IMR-90 (cell line): ENCODE results near the gene PEX6. TPM values are rescaled to one million over a fixed set of nuclear protein-coding genes. Genes with fewer than 3 reads are reported as not detected.

ENCODE experiments used
- ATAC-seq: fragments of 200-7000 bp; cut with Tn5 transposase; 2 replicates; pipeline ENCODE4 v1.9.1; 2020; ENCODE audit warnings: low read depth, mild to moderate bottlenecking, moderate library complexity
- BruUV-seq: library from RNA; stranded (reverse); fragments of 400-500 nt; replicated peaks from 2 replicates; lab custom pipeline; 2021; lab: Mats Ljungman, UMichigan
- CTCF ChIA-PET: fragments of 300-600 bp; formaldehyde crosslinking; extraction: SDS; loops from one replicate; lab custom pipeline; 2021; ENCODE audit warnings: antibody characterized with exemption; lab: Yijun Ruan, JAX
- POLR2A ChIA-PET: fragments of 300-600 bp; sonication (Branson Sonifier 250); formaldehyde crosslinking; loops from one replicate; lab custom pipeline; 2022; ENCODE audit warnings: antibody characterized with exemption; ENCODE audit not compliant: unreplicated experiment; lab: Charles Lee
- DNase-seq: peaks from one replicate; pipeline ENCODE4 v3.0.0; 2013
- H2AFZ ChIP-seq: replicated peaks from 2 replicates; pipeline ENCODE3; 2013; ENCODE audit warnings: low read length, mild to moderate bottlenecking; ENCODE audit not compliant: poor library complexity
- H2AK5ac ChIP-seq: 2 replicates; pipeline ENCODE4 v1.6.1; 2013; ENCODE audit warnings: low read depth, low read length, inconsistent platforms
- H2AK9ac ChIP-seq: replicated peaks from 2 replicates; pipeline ENCODE3; 2013; ENCODE audit warnings: mild to moderate bottlenecking, low read depth, low read length, moderate library complexity; ENCODE audit not compliant: poor library complexity
- H2BK120ac ChIP-seq: 2 replicates; pipeline ENCODE4 v1.6.1; 2013; ENCODE audit warnings: low read depth, low read length, inconsistent platforms
- H2BK15ac ChIP-seq: 3 replicates; pipeline ENCODE4 v1.6.1; 2013; ENCODE audit warnings: low read depth, low read length, inconsistent platforms
- H2BK20ac ChIP-seq: 2 replicates; pipeline ENCODE4 v1.6.1; 2013; ENCODE audit warnings: low read depth, mild to moderate bottlenecking, inconsistent platforms, low read length, moderate library complexity
- H2BK5ac ChIP-seq: 2 replicates; pipeline ENCODE4 v1.6.1; 2013; ENCODE audit warnings: mild to moderate bottlenecking, low read depth, low read length, inconsistent platforms; ENCODE audit not compliant: poor library complexity, severe bottlenecking
- H3K14ac ChIP-seq: replicated peaks from 2 replicates; pipeline ENCODE4 v1.6.1; 2013; ENCODE audit warnings: low read depth, low read length, inconsistent platforms
- H3K18ac ChIP-seq: 2 replicates; pipeline ENCODE4 v1.6.1; 2013; ENCODE audit warnings: low read depth, low read length, control low read depth
- H3K23ac ChIP-seq: 2 replicates; pipeline ENCODE4 v1.6.1; 2013; ENCODE audit warnings: low read depth, low read length, inconsistent platforms
- H3K27ac ChIP-seq: 2 replicates; pipeline ENCODE4 v1.5.1; 2013; ENCODE audit warnings: mild to moderate bottlenecking, control low read depth, low read length; ENCODE audit not compliant: insufficient read depth
- H3K27me3 ChIP-seq: 2 replicates; pipeline ENCODE4 v1.6.1; 2013; ENCODE audit warnings: low read length; ENCODE audit not compliant: control insufficient read depth, insufficient read depth
- H3K36me3 ChIP-seq: 2 replicates; pipeline ENCODE4 v1.6.1; 2013; ENCODE audit warnings: low read length, mixed read lengths; ENCODE audit not compliant: control insufficient read depth, insufficient read depth
- H3K4ac ChIP-seq: 2 replicates; pipeline ENCODE4 v1.6.1; 2013; ENCODE audit warnings: low read depth, low read length, inconsistent platforms
- H3K4me1 ChIP-seq: 2 replicates; pipeline ENCODE4 v1.6.1; 2013; ENCODE audit warnings: low read length, mixed read lengths; ENCODE audit not compliant: control insufficient read depth, insufficient read depth
- H3K4me2 ChIP-seq: 2 replicates; pipeline ENCODE4 v1.6.1; 2013; ENCODE audit warnings: low read depth, mild to moderate bottlenecking, control low read depth, low read length, moderate library complexity
- H3K4me3 ChIP-seq: 2 replicates; pipeline ENCODE4 v1.5.1; 2013; ENCODE audit warnings: low read depth, mild to moderate bottlenecking, control low read depth, low read length, moderate library complexity; ENCODE audit not compliant: insufficient read depth
- H3K56ac ChIP-seq: 2 replicates; pipeline ENCODE4 v1.6.1; 2013; ENCODE audit warnings: low read length, inconsistent platforms; ENCODE audit not compliant: insufficient read depth; ENCODE audit errors: extremely low read depth
- H3K79me1 ChIP-seq, 2 experiments: 2 replicates each; pipeline ENCODE4 v1.6.1; 2013; ENCODE audit warnings: low read length in 2 of 2, inconsistent platforms in 1 of 2, low read depth in 1 of 2
- H3K9ac ChIP-seq: 2 replicates; pipeline ENCODE4 v1.6.1; 2013; ENCODE audit warnings: low read depth, low read length, control low read depth
- H3K9me1 ChIP-seq: 2 replicates; pipeline ENCODE4 v1.6.1; 2013; ENCODE audit warnings: low read length, inconsistent platforms; ENCODE audit not compliant: insufficient read depth
- H3K9me3 ChIP-seq: 2 replicates; pipeline ENCODE4 v1.6.1; 2013; ENCODE audit warnings: low read length; ENCODE audit not compliant: control insufficient read depth, insufficient read depth
- H4K20me1 ChIP-seq: 2 replicates; pipeline ENCODE4 v1.6.1; 2013; ENCODE audit warnings: low read length, inconsistent platforms; ENCODE audit not compliant: insufficient read depth
- H4K5ac ChIP-seq: 2 replicates; pipeline ENCODE4 v1.6.1; 2013; ENCODE audit warnings: mild to moderate bottlenecking, low read depth, low read length, control low read depth
- H4K8ac ChIP-seq, 2 experiments: 2 replicates each; pipeline ENCODE4 v1.6.1; 2013; ENCODE audit warnings: low read depth in 2 of 2, low read length in 2 of 2, control low read depth in 1 of 2, inconsistent platforms in 1 of 2
- H4K91ac ChIP-seq: 2 replicates; pipeline ENCODE4 v1.6.1; 2013; ENCODE audit warnings: low read depth, low read length, inconsistent platforms; ENCODE audit not compliant: insufficient read depth
- BHLHE40 ChIP-seq: fragments of 150-350 bp; IDR thresholded peaks from 2 replicates; pipeline ENCODE4 v1.6.1; 2016; ENCODE audit warnings: mild to moderate bottlenecking, low read depth, low read length
- CEBPB ChIP-seq: IDR thresholded peaks from 2 replicates; pipeline ENCODE4 v1.6.1; 2012; ENCODE audit warnings: low read depth, low read length, improper control_type of control experiment
- CHD1 ChIP-seq: IDR thresholded peaks from 2 replicates; pipeline ENCODE4 v1.6.1; 2012; ENCODE audit warnings: low read depth, low read length, improper control_type of control experiment
- ELK1 ChIP-seq: fragments of 150-350 bp; IDR thresholded peaks from 2 replicates; pipeline ENCODE4 v1.6.1; 2016; ENCODE audit warnings: low read depth, mild to moderate bottlenecking, low read length, moderate library complexity, borderline replicate concordance
- FOS ChIP-seq: fragments of 150-350 bp; IDR thresholded peaks from 2 replicates; pipeline ENCODE4 v1.6.1; 2016; ENCODE audit warnings: low read depth, low read length
- MAZ ChIP-seq: IDR thresholded peaks from 2 replicates; pipeline ENCODE4 v1.6.1; 2012; ENCODE audit warnings: low read depth, mild to moderate bottlenecking, low read length, improper control_type of control experiment, moderate library complexity, borderline replicate concordance
- MXI1 ChIP-seq: IDR thresholded peaks from 2 replicates; pipeline ENCODE4 v1.6.1; 2012; ENCODE audit warnings: low read depth, mild to moderate bottlenecking, low read length, moderate library complexity, borderline replicate concordance
- NFE2L2 ChIP-seq: fragments of 150-350 bp; IDR thresholded peaks from 2 replicates; pipeline ENCODE4 v1.6.1; 2016; ENCODE audit warnings: low read depth, mild to moderate bottlenecking, low read length
- POLR2A ChIP-seq: IDR thresholded peaks from 2 replicates; pipeline ENCODE4 v1.6.1; 2012; ENCODE audit warnings: mild to moderate bottlenecking, low read depth, low read length
- RFX5 ChIP-seq: IDR thresholded peaks from 2 replicates; pipeline ENCODE4 v1.8.0; 2012; ENCODE audit warnings: low read depth, mild to moderate bottlenecking, low read length, moderate library complexity
- SMC3 ChIP-seq: fragments of 150-350 bp; IDR thresholded peaks from 2 replicates; pipeline ENCODE4 v1.6.1; 2016; ENCODE audit warnings: low read depth, mild to moderate bottlenecking, antibody characterized with exemption, low read length, moderate library complexity
- WGBS, 2 experiments: methylation state at CpG; one replicate each; pipeline versions ENCODE4 v1.1.5 to v1.1.7; 2013; ENCODE audit warnings: missing lambda C conversion rate in 2 of 2; ENCODE audit not compliant: insufficient read length in 1 of 2; ENCODE audit errors: extremely low coverage in 2 of 2; 5-methylcytosine and 5-hydroxymethylcytosine counted together
- dilution Hi-C: fragments of 300-500 bp; cut with HindIII; formaldehyde crosslinking; loops from one replicate; pipeline ENCODE4 v1.14.3; 2018; ENCODE audit warnings: low sequenced_read_pairs; ENCODE audit not compliant: unreplicated experiment
- in situ Hi-C: fragments of 300-500 bp; cut with MboI; formaldehyde crosslinking; loops from 3 replicates; pipeline ENCODE4 v1.14.3; 2019; ENCODE audit warnings: low sequenced_read_pairs, inconsistent platforms, mixed read lengths
- intact Hi-C: fragments of 100-400 bp; cut with micrococcal nuclease; formaldehyde crosslinking; loops from 2 replicates; pipeline ENCODE4 v1.10.0; 2022
- polyA plus RNA-seq, 3 experiments: library from polyadenylated mRNA; depleted of rRNA; stranded (reverse); fragments of >200 nt; gene quantifications; 2 replicates each; pipeline ENCODE4 v1.2.3, GENCODE V29; 2012; ENCODE audit warnings: low replicate concordance in 1 of 3
- total RNA-seq: library from RNA; depleted of rRNA; stranded (reverse); fragments of >200 nt; gene quantifications from 2 replicates; pipeline ENCODE4 v1.2.3, GENCODE V29; 2012

PEX6 gene
- total and polyA plus RNA-seq, 2 of the 4 experiments (the other 2 are of a cell fraction), result 10.4 to 10.6 TPM

- no peak for TF ChIP-seq MXI1
Measured at GRCh38 chr6:42984924-42985475, 6.0 kb upstream of the PEX6 start (continued).

- H3K4me2 ChIP-seq, result peak within 1 kb of the TSS; percentile 90
- intact Hi-C loops, result no loop called here
- CTCF ChIA-PET, result interaction anchor here (0.6 kb wide), 2 partner anchors 12 to 213 kb away, joined by 3 to 4 read pairs; no protein-coding TSS in a partner anchor
- H3K9me1 ChIP-seq, result peaks cover 31% of the 10 kb centered on the region
- H2AFZ ChIP-seq, result peak within 1 kb of the TSS; percentile 96
- H3K4me1 ChIP-seq, result peaks cover 8% of the 10 kb centered on the region
- H2BK5ac ChIP-seq, result peak within 1 kb of the TSS; percentile 91
- no peaks in the 10 kb centered on the region for H3K27me3 ChIP-seq
- H3K23ac ChIP-seq, result peak within 1 kb of the TSS; percentile 95
- peak within 1 kb of the TSS; percentile 90 for H2AK9ac ChIP-seq
- WGBS, 2 experiments, result 0% methylated on average over 13 of the region's 59 CpGs; no CpG with 5 or more reads in 1 of the 2 experiments
- peak within 1 kb of the TSS; percentile 85 for H3K27ac ChIP-seq
- peak within 1 kb of the TSS; percentile 82 for H3K56ac ChIP-seq
- H4K20me1 ChIP-seq, result peaks cover 30% of the 10 kb centered on the region
- peak within 1 kb of the TSS; percentile 88 for H3K4ac ChIP-seq
- peak within 1 kb of the TSS; percentile 36 to 87; a peak in 3 of 4 replicates for H4K8ac ChIP-seq
- POLR2A ChIA-PET, result interaction anchor here (0.5 to 1.0 kb wide), 4 partner anchors 14 to 202 kb away, joined by 3 to 4 read pairs (median 3); partner anchors contain the start of genes BICRAL, CNPY3 and SRF
- H2BK20ac ChIP-seq, result no peak within 1 kb of the TSS
- H2AK5ac ChIP-seq, result peak within 1 kb of the TSS; percentile 72
- ATAC-seq (peak; percentile 94), DNase-seq (peak; percentile 99)
- H3K14ac ChIP-seq, result peak within 1 kb of the TSS; percentile 95
- no TSS peak for BruUV-seq
- H3K36me3 ChIP-seq, result peaks cover 5% of the 10 kb centered on the region
- H3K4me3 ChIP-seq, result peak within 1 kb of the TSS; percentile 73
- peaks cover 30 to 55% of the 10 kb centered on the region in 2 experiments for H3K79me1 ChIP-seq
- dilution Hi-C loops, result no loop called here
- peak within 1 kb of the TSS; percentile 59; the same call in 1 of the 2 replicates for H4K5ac ChIP-seq
- no peak within 1 kb of the TSS; the same call in 2 of the 3 replicates for H2BK15ac ChIP-seq
- H4K91ac ChIP-seq, result peak within 1 kb of the TSS; percentile 83
- H3K18ac ChIP-seq, result peak within 1 kb of the TSS; percentile 58
- H3K9me3 ChIP-seq, result no peaks in the 10 kb centered on the region
- in situ Hi-C loops, result no loop called here
- H3K9ac ChIP-seq, result peak within 1 kb of the TSS; percentile 83
- H2BK120ac ChIP-seq, result peak within 1 kb of the TSS; percentile 68
- TF ChIP-seq MAZ, result peak; percentile 31; the same call in 1 of the 2 replicates
- no peak for TF ChIP-seq NFE2L2
- TF ChIP-seq CHD1, result no peak
- no peak for TF ChIP-seq ELK1
- peak; percentile 99 for TF ChIP-seq RFX5
- no peak for TF ChIP-seq MXI1
- TF ChIP-seq SMC3, result no peak
- TF ChIP-seq FOS, result no peak
- peak; percentile 80 for TF ChIP-seq POLR2A
- TF ChIP-seq CEBPB, result no peak
- TF ChIP-seq BHLHE40, result 0 out of 2 replicates have a peak, but pooled peaks have one; percentile 11
Measured at GRCh38 chr6:42984001-42984923, 5.3 kb upstream of the PEX6 start, which contains the start of gene PPP2R5D. PPP2R5D (plus strand) TSS chr6:42984570; CDS start chr6:42984678, 108 bp downstream.
